Ascending aorta (tissue), 2 donors: ENCODE data around the gene HIPK2. TPM values are rescaled to one million over a fixed set of nuclear protein-coding genes. Genes with fewer than 3 reads are reported as not detected.

Source experiments
- DNase-seq, 2 donors: peaks; one replicate each; pipeline ENCODE4 v3.0.0-alpha.2; 2019; ENCODE audit warnings: low spot score in 2 of 2
- H3K27ac ChIP-seq, 2 donors: fragments of 200-600 bp; sonication (generic); one replicate each; pipeline ENCODE4 v1.5.1; 2016 to 2017; ENCODE audit warnings: mild to moderate bottlenecking in 1 of 2
- H3K27me3 ChIP-seq: fragments of 200-600 bp; sonication (generic); one replicate; pipeline ENCODE4 v1.5.1; 2017
- H3K36me3 ChIP-seq, 2 donors: fragments of 200-600 bp; sonication (generic); one replicate each; pipeline ENCODE4 v1.5.1; 2016
- H3K4me1 ChIP-seq, 2 donors: fragments of 200-600 bp; sonication (generic); one replicate each; pipeline ENCODE4 v1.5.1; 2016 to 2017; ENCODE audit warnings: mild to moderate bottlenecking in 1 of 2
- H3K4me3 ChIP-seq, 2 donors: fragments of 200-600 bp; sonication (generic); one replicate each; pipeline ENCODE4 v1.5.1; 2016 to 2017; ENCODE audit warnings: mild to moderate bottlenecking in 1 of 2
- H3K9me3 ChIP-seq, 2 donors: fragments of 200-600 bp; sonication (generic); one replicate each; pipeline ENCODE4 v1.5.1; 2016
- CTCF ChIP-seq, 3 experiments: fragments of 200-600 bp in 2 of 3; fragments of 450-650 bp in 1 of 3; sonication (generic) in 2 of 3; IDR thresholded peaks; one replicate each; pipeline ENCODE4 v1.5.1; 2016 to 2019; ENCODE audit warnings: antibody characterized with exemption in 3 of 3, mild to moderate bottlenecking in 1 of 3, moderate library complexity in 1 of 3
- intact Hi-C: fragments of 100-400 bp; cut with DNase I; formaldehyde crosslinking; loops from one replicate; pipeline ENCODE4 v1.15.1; 2023
- total RNA-seq: library from RNA; depleted of rRNA; stranded (reverse); fragments of >200 nt; gene quantifications from one replicate; pipeline ENCODE4 v1.1.0, GENCODE V29; 2016

HIPK2 gene
- total RNA-seq, result 53.9 TPM

GRCh38 chr7:139777948-139778841 is at the start of gene HIPK2:
Gene HIPK2 (minus strand): TSS chr7:139777998. CDS start chr7:139777623, 375 bp downstream.
- intact Hi-C loops, result loop anchor here (2.0 to 5.0 kb wide), 3 partner anchors 41 to 346 kb away; partner anchors contain the start of gene PARP12
- peak; percentile 38 to 90 for DNase-seq
- peaks cover 0 to 27% of the 10 kb centered on the region in 2 donors for H3K4me1 ChIP-seq
- peak within 1 kb of the TSS; percentile 78 to 94 for H3K4me3 ChIP-seq
- no peaks in the 10 kb centered on the region for H3K36me3 ChIP-seq
- no peak for TF ChIP-seq CTCF (IDR thresholded peaks at IDR 0.05)
- no peaks in the 10 kb centered on the region for H3K27me3 ChIP-seq
- H3K9me3 ChIP-seq, result no peaks in the 10 kb centered on the region
- H3K27ac ChIP-seq, result peak within 1 kb of the TSS; percentile 94 to 96

- intact Hi-C loops, result no loop called here
- Histone ChIP-seq H3K4me3 (no peak overlapping the region), H3K4me1 (no peaks in the 10 kb centered on the region), H3K27me3 (no peaks in the 10 kb centered on the region), H3K36me3 (no peaks in the 10 kb centered on the region), H3K27ac (no peak overlapping the region), H3K9me3 (no peaks in the 10 kb centered on the region)
- TF ChIP-seq CTCF (IDR thresholded peaks at IDR 0.05), result peak in 1 of 3 experiments; percentile 22
- no peak for DNase-seq
These were observed 49.2 kb upstream of the HIPK2 start for GRCh38 chr7:139827042-139827441.

- no peak overlapping the region for H3K4me3 ChIP-seq
- TF ChIP-seq CTCF (IDR thresholded peaks at IDR 0.05), result no peak
- no peak for DNase-seq
- H3K27me3 ChIP-seq, result no peaks in the 10 kb centered on the region
- intact Hi-C loops, result no loop called here
- H3K4me1 ChIP-seq, result no peaks in the 10 kb centered on the region
- H3K27ac ChIP-seq, result no peak overlapping the region
- H3K9me3 ChIP-seq, result no peaks in the 10 kb centered on the region
- no peaks in the 10 kb centered on the region for H3K36me3 ChIP-seq
These were observed 48.0 kb upstream of the HIPK2 start for GRCh38 chr7:139825666-139826290.

- Histone ChIP-seq H3K27ac (no peak overlapping the region), H3K4me1 (no peaks in the 10 kb centered on the region), H3K36me3 (no peaks in the 10 kb centered on the region), H3K4me3 (no peak overlapping the region), H3K27me3 (no peaks in the 10 kb centered on the region), H3K9me3 (no peaks in the 10 kb centered on the region)
- intact Hi-C loops, result no loop called here
- TF ChIP-seq CTCF (IDR thresholded peaks at IDR 0.05), result no peak
- DNase-seq, result no peak
These were observed 46.2 kb upstream of the HIPK2 start for GRCh38 chr7:139823959-139824521.

GRCh38 chr7:139822855-139823254 is 45.1 kb upstream of the HIPK2 start:
- Histone ChIP-seq H3K36me3 (no peaks in the 10 kb centered on the region), H3K27ac (no peak overlapping the region), H3K4me3 (no peak overlapping the region), H3K27me3 (no peaks in the 10 kb centered on the region), H3K9me3 (no peaks in the 10 kb centered on the region), H3K4me1 (no peaks in the 10 kb centered on the region)
- no peak for TF ChIP-seq CTCF (IDR thresholded peaks at IDR 0.05)
- DNase-seq, result no peak
- intact Hi-C loops, result no loop called here
